A673 (cell line): ENCODE measurements around the gene NPB.

Source experiments
- EZH2 ChIP-seq: fragments of 200-600 bp; sonication (generic); IDR thresholded peaks from 2 replicates; pipeline ENCODE4 v1.6.1; 2017; ENCODE audit warnings: borderline replicate concordance, low read depth, mild to moderate bottlenecking, mixed read lengths, antibody characterized with exemption, low read length; ENCODE audit not compliant: poor library complexity, severe bottlenecking
- TF ChIP-seq, protein P1 (sequence below): fragments of 300-800, 200-600 bp; sonication (generic); conservative IDR thresholded peaks from 2 replicates; pipeline ENCODE4 v1.5.1; 2017; ENCODE audit warnings: low read depth, mild to moderate bottlenecking, antibody characterized with exemption, low read length, moderate library complexity, mixed read lengths

- TF ChIP-seq, protein P1, sequence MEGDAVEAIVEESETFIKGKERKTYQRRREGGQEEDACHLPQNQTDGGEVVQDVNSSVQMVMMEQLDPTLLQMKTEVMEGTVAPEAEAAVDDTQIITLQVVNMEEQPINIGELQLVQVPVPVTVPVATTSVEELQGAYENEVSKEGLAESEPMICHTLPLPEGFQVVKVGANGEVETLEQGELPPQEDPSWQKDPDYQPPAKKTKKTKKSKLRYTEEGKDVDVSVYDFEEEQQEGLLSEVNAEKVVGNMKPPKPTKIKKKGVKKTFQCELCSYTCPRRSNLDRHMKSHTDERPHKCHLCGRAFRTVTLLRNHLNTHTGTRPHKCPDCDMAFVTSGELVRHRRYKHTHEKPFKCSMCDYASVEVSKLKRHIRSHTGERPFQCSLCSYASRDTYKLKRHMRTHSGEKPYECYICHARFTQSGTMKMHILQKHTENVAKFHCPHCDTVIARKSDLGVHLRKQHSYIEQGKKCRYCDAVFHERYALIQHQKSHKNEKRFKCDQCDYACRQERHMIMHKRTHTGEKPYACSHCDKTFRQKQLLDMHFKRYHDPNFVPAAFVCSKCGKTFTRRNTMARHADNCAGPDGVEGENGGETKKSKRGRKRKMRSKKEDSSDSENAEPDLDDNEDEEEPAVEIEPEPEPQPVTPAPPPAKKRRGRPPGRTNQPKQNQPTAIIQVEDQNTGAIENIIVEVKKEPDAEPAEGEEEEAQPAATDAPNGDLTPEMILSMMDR = no peak
- TF ChIP-seq EZH2 = no peak
These were observed 28.4 kb downstream of the NPB start for GRCh38 chr17:81930142-81931125.
